ENCODE results near the gene CHRNA5.

GRCh38 chr15:78536134-78536533 lies 29.2 kb upstream of the CHRNA5 start:
- TF ChIP-seq CTCF (conservative IDR thresholded peaks at IDR 0.05 in 1 of 2, IDR thresholded peaks at IDR 0.05 in 1 of 2; ENCODE audit: extremely low read depth in 1 of 2, insufficient read depth in 1 of 2, low read depth in 1 of 2, low read length in 2 of 2) = no peak
- TF ChIP-seq EZH2 (IDR thresholded peaks at IDR 0.05; ENCODE audit: borderline replicate concordance, low read length) = no peak
